Smooth muscle cell (in vitro differentiated cells): ENCODE data around the gene GSPT2. TPM values are rescaled to one million over a fixed set of nuclear protein-coding genes. Genes with fewer than 3 reads are reported as not detected.
A peak's percentile ranks its signal among the peaks of the same experiment; 100 is the strongest.

Source experiments
- DNase-seq: peaks from one replicate; lab custom pipeline; 2025; ENCODE audit not compliant: unreplicated experiment; lab: John Stamatoyannopoulos, UW
- H2AFZ ChIP-seq: fragments of 200-600 bp; sonication (generic); 2 replicates; pipeline ENCODE4 v1.6.0; 2016; ENCODE audit warnings: antibody characterized with exemption, low read depth, mild to moderate bottlenecking
- H3F3A ChIP-seq: fragments of 200-600 bp; sonication (generic); 2 replicates; pipeline ENCODE4 v1.6.0; 2017; ENCODE audit warnings: antibody characterized with exemption, low read depth
- H3K27ac ChIP-seq: fragments of 200-600 bp; sonication (generic); 2 replicates; pipeline ENCODE4 v1.5.1; 2016; ENCODE audit warnings: low read depth, mild to moderate bottlenecking
- H3K27me3 ChIP-seq: fragments of 200-600 bp; sonication (generic); 2 replicates; pipeline ENCODE4 v1.6.1; 2016; ENCODE audit warnings: low read depth, mild to moderate bottlenecking
- H3K36me3 ChIP-seq: fragments of 200-600 bp; sonication (generic); 2 replicates; pipeline ENCODE4 v1.5.1; 2016; ENCODE audit warnings: low read depth
- H3K4me1 ChIP-seq: fragments of 200-600 bp; sonication (generic); 2 replicates; pipeline ENCODE4 v1.5.1; 2016; ENCODE audit warnings: low read depth
- H3K4me2 ChIP-seq: fragments of 200-600 bp; sonication (generic); 2 replicates; pipeline ENCODE4 v1.6.0; 2016; ENCODE audit warnings: mild to moderate bottlenecking
- H3K4me3 ChIP-seq: fragments of 200-600 bp; sonication (generic); 2 replicates; pipeline ENCODE4 v1.5.1; 2016; ENCODE audit warnings: mild to moderate bottlenecking
- H3K79me2 ChIP-seq: fragments of 200-600 bp; sonication (generic); 2 replicates; pipeline ENCODE4 v1.6.0; 2016; ENCODE audit warnings: low read depth, mild to moderate bottlenecking
- H3K9ac ChIP-seq: fragments of 200-600 bp; sonication (generic); 2 replicates; pipeline ENCODE4 v1.6.0; 2016; ENCODE audit warnings: low read depth
- H3K9me3 ChIP-seq: fragments of 200-600 bp; sonication (generic); replicated peaks from 2 replicates; pipeline ENCODE4 v1.5.1; 2016; ENCODE audit warnings: low read depth
- H4K20me1 ChIP-seq: fragments of 200-600 bp; sonication (generic); 2 replicates; pipeline ENCODE4 v1.6.0; 2016; ENCODE audit warnings: low read depth
- CTCF ChIP-seq: fragments of 200-600 bp; sonication (generic); IDR thresholded peaks from 2 replicates; pipeline ENCODE4 v1.5.1; 2017; ENCODE audit warnings: borderline replicate concordance, mild to moderate bottlenecking, antibody characterized with exemption; ENCODE audit not compliant: insufficient read depth, poor library complexity, severe bottlenecking
- WGBS: methylation state at CpG from one replicate; pipeline ENCODE4 v1.1.7; 2016; ENCODE audit warnings: low lambda C conversion rate; 5-methylcytosine and 5-hydroxymethylcytosine counted together
- polyA plus RNA-seq: library from polyadenylated mRNA; unstranded; fragments of >200 nt; fragmentation: Nextera tagmentation; extraction: Ambion mirVana; gene quantifications from 2 replicates; pipeline ENCODE4 v1.2.1, GENCODE V29; 2016
- total RNA-seq: library from RNA; depleted of rRNA; stranded (reverse); fragments of >200 nt; gene quantifications from 2 replicates; pipeline ENCODE4 v1.2.3, GENCODE V29; 2014

GSPT2 gene
- total and polyA plus RNA-seq, 2 experiments from 2014 or later = 6.9 to 7.7 TPM

GRCh38 chrX:51728202-51728601 lies 15.0 kb upstream of the GSPT2 start:
- no peaks in the 10 kb centered on the region for H4K20me1 ChIP-seq
- no peak overlapping the region for H3K4me2 ChIP-seq
- no peaks in the 10 kb centered on the region for H3K36me3 ChIP-seq
- no peaks in the 10 kb centered on the region for H3K27me3 ChIP-seq
- no peak overlapping the region for H2AFZ ChIP-seq
- H3K79me2 ChIP-seq = no peaks in the 10 kb centered on the region
- H3K4me1 ChIP-seq = no peaks in the 10 kb centered on the region
- no peak for TF ChIP-seq CTCF
- DNase-seq = no peak
- no peak overlapping the region for H3K4me3 ChIP-seq
- H3K9ac ChIP-seq = no peak overlapping the region
- H3K27ac ChIP-seq = no peak overlapping the region
- no peaks in the 10 kb centered on the region for H3F3A ChIP-seq
- H3K9me3 ChIP-seq = no peaks in the 10 kb centered on the region

- Histone ChIP-seq H3K4me3 (no peak overlapping the region), H3K27ac (no peak overlapping the region), H3K79me2 (no peaks in the 10 kb centered on the region), H3F3A (no peaks in the 10 kb centered on the region), H3K9ac (no peak overlapping the region), H3K4me2 (no peak overlapping the region), H3K27me3 (peaks cover 8% of the 10 kb centered on the region), H3K9me3 (no peaks in the 10 kb centered on the region), H4K20me1 (no peaks in the 10 kb centered on the region), H3K36me3 (no peaks in the 10 kb centered on the region), H2AFZ (no peak overlapping the region), H3K4me1 (no peaks in the 10 kb centered on the region)
- 75% methylated on average over 2 of the region's 2 CpGs for WGBS
- no peak for DNase-seq
- TF ChIP-seq CTCF = no peak
Observed at GRCh38 chrX:51737091-51737490, 6.2 kb upstream of the GSPT2 start.

GRCh38 chrX:51742586-51742985 lies 656 bp upstream of the GSPT2 start:
- H3K36me3 ChIP-seq = no peaks in the 10 kb centered on the region
- DNase-seq = no peak
- peaks cover 4% of the 10 kb centered on the region for H3K4me1 ChIP-seq
- 67% methylated on average over 3 of the region's 3 CpGs for WGBS
- no peak for TF ChIP-seq CTCF
- peak overlapping the region; percentile 64 for H3K4me3 ChIP-seq
- H3K27me3 ChIP-seq = peaks cover 8% of the 10 kb centered on the region
- H3F3A ChIP-seq = no peaks in the 10 kb centered on the region
- H3K9ac ChIP-seq = no peak overlapping the region
- H4K20me1 ChIP-seq = no peaks in the 10 kb centered on the region
- H3K9me3 ChIP-seq = no peaks in the 10 kb centered on the region
- H3K27ac ChIP-seq = no peak overlapping the region
- peak overlapping the region; percentile 89 for H3K4me2 ChIP-seq
- H2AFZ ChIP-seq = peak overlapping the region; percentile 89
- no peaks in the 10 kb centered on the region for H3K79me2 ChIP-seq

GRCh38 chrX:51747671-51748070 lies 4.4 kb downstream of the GSPT2 start:
- H3K27ac ChIP-seq = no peak overlapping the region
- H3F3A ChIP-seq = no peaks in the 10 kb centered on the region
- no peak for TF ChIP-seq CTCF
- peaks cover 4% of the 10 kb centered on the region for H3K4me1 ChIP-seq
- no peak overlapping the region for H3K4me2 ChIP-seq
- no peak overlapping the region for H2AFZ ChIP-seq
- no peaks in the 10 kb centered on the region for H4K20me1 ChIP-seq
- no peak for DNase-seq
- H3K27me3 ChIP-seq = no peaks in the 10 kb centered on the region
- no peaks in the 10 kb centered on the region for H3K36me3 ChIP-seq
- H3K9me3 ChIP-seq = no peaks in the 10 kb centered on the region
- H3K79me2 ChIP-seq = no peaks in the 10 kb centered on the region
- no peak overlapping the region for H3K4me3 ChIP-seq
- no peak overlapping the region for H3K9ac ChIP-seq
